ENCODE results near the gene FAM118B. TPM values are rescaled to one million over a fixed set of nuclear protein-coding genes. Genes with fewer than 3 reads are reported as not detected.

FAM118B gene
- total RNA-seq, 4 donors from 2014 or later, result 7.6 to 11.1 (median 8.6) TPM

DNA sequence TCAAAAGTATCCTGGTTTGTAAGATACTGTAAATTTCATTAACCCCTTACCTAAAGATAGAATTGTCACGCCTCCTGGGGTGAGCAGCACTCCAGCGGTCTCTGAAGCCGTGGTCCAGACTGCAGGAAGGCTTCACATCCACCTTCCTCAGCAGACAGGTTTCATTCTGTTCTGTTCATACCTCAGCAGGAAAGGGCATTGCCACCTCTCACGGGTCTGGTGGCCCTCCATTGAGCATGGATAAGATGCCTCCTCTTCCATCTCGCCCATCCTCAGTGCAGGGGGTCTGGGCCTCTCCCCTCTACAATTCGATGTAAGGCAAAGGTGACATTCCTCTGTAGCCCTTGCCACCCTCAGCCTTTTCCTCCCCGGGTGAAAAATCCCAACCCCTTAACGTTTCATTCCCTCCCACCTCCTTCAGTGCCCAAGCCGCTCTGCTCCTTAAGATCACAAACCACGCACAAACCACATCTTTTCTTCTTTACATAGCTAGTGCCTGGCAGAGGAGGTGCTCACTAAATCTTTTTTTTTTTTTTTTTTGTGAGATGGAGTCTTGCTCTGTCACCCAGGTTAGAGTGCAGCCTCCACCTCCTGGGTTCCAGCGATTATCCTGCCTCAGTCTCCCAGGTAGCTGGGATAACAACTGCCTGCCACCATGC is 28.7 kb upstream of the FAM118B start:
- H3K36me3 ChIP-seq, result peaks cover 5% of the 10 kb centered on the region
- H3K27ac ChIP-seq, result no peak overlapping the region
- H3K4me1 ChIP-seq, result no peaks in the 10 kb centered on the region
- no peaks in the 10 kb centered on the region for H3K9me3 ChIP-seq
- no peaks in the 10 kb centered on the region for H3K27me3 ChIP-seq
- no peak for TF ChIP-seq POLR2A (IDR thresholded peaks at IDR 0.05)
- TF ChIP-seq, protein P1, sequence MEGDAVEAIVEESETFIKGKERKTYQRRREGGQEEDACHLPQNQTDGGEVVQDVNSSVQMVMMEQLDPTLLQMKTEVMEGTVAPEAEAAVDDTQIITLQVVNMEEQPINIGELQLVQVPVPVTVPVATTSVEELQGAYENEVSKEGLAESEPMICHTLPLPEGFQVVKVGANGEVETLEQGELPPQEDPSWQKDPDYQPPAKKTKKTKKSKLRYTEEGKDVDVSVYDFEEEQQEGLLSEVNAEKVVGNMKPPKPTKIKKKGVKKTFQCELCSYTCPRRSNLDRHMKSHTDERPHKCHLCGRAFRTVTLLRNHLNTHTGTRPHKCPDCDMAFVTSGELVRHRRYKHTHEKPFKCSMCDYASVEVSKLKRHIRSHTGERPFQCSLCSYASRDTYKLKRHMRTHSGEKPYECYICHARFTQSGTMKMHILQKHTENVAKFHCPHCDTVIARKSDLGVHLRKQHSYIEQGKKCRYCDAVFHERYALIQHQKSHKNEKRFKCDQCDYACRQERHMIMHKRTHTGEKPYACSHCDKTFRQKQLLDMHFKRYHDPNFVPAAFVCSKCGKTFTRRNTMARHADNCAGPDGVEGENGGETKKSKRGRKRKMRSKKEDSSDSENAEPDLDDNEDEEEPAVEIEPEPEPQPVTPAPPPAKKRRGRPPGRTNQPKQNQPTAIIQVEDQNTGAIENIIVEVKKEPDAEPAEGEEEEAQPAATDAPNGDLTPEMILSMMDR (IDR thresholded peaks at IDR 0.05), result no peak
- no peak for TF ChIP-seq POLR2AphosphoS5 (IDR thresholded peaks at IDR 0.05)
- TF ChIP-seq EP300 (IDR thresholded peaks at IDR 0.05), result no peak
- 89% methylated on average over 11 of the region's 11 CpGs for WGBS
- H3K4me3 ChIP-seq, result no peak overlapping the region
- DNase-seq (ENCODE audit: low spot score in 2 of 2), result no peak

GRCh38 chr11:126185259-126186024 is 26.1 kb upstream of the FAM118B start:
- no peak for TF ChIP-seq POLR2AphosphoS5 (IDR thresholded peaks at IDR 0.05)
- TF ChIP-seq, protein P1 (IDR thresholded peaks at IDR 0.05), result no peak
- TF ChIP-seq POLR2A (IDR thresholded peaks at IDR 0.05), result no peak
- no peak for TF ChIP-seq EP300 (IDR thresholded peaks at IDR 0.05)
- Histone ChIP-seq H3K9me3 (no peaks in the 10 kb centered on the region), H3K4me1 (no peaks in the 10 kb centered on the region), H3K4me3 (no peak overlapping the region), H3K27ac (no peak overlapping the region), H3K27me3 (no peaks in the 10 kb centered on the region), H3K36me3 (peaks cover 11% of the 10 kb centered on the region)
- 89% methylated on average over 19 of the region's 26 CpGs for WGBS
- DNase-seq (ENCODE audit: low spot score in 2 of 2), result no peak

DNA sequence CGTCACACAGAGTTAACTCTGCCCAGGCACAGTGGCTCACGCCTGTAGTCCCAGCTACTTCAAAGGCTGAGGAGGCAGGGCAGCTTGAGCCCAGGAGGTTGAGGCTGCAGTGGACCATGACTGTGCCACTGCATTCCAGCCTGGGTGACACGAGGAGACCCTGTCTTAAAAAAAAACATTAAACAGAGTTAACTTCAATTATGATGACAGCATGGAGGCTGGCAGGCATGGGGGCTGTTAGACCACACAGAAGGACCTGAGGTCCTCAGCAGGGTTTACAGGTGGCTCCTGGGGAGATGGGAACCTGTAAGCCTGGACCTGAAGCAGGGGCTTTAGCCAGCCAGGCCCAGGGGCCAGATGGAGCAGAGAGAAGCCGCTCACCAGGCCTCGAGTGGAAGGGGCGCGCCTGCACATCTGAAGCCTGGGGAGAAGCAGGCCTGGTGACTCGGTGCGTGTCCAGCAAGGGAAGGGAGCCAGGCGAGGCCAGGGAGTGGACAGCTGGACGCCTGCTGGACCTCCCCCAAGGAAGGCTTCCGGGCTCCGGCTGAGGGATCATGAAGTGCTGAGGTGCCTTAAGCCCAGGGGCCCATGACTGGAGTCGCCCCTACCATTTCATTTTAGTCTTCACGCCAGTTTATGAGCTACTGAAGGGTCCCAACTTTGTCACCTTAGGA is 25.4 kb upstream of the FAM118B start:
- H3K9me3 ChIP-seq, result no peaks in the 10 kb centered on the region
- DNase-seq (ENCODE audit: low spot score in 2 of 2), result no peak
- H3K27ac ChIP-seq, result no peak overlapping the region
- TF ChIP-seq POLR2AphosphoS5 (IDR thresholded peaks at IDR 0.05), result no peak
- TF ChIP-seq, protein P1 (IDR thresholded peaks at IDR 0.05), result no peak
- no peak for TF ChIP-seq EP300 (IDR thresholded peaks at IDR 0.05)
- no peak for TF ChIP-seq POLR2A (IDR thresholded peaks at IDR 0.05)
- H3K36me3 ChIP-seq, result peaks cover 18% of the 10 kb centered on the region
- WGBS, result 82% methylated on average over 14 of the region's 15 CpGs
- no peaks in the 10 kb centered on the region for H3K27me3 ChIP-seq
- no peaks in the 10 kb centered on the region for H3K4me1 ChIP-seq
- H3K4me3 ChIP-seq, result no peak overlapping the region

DNA sequence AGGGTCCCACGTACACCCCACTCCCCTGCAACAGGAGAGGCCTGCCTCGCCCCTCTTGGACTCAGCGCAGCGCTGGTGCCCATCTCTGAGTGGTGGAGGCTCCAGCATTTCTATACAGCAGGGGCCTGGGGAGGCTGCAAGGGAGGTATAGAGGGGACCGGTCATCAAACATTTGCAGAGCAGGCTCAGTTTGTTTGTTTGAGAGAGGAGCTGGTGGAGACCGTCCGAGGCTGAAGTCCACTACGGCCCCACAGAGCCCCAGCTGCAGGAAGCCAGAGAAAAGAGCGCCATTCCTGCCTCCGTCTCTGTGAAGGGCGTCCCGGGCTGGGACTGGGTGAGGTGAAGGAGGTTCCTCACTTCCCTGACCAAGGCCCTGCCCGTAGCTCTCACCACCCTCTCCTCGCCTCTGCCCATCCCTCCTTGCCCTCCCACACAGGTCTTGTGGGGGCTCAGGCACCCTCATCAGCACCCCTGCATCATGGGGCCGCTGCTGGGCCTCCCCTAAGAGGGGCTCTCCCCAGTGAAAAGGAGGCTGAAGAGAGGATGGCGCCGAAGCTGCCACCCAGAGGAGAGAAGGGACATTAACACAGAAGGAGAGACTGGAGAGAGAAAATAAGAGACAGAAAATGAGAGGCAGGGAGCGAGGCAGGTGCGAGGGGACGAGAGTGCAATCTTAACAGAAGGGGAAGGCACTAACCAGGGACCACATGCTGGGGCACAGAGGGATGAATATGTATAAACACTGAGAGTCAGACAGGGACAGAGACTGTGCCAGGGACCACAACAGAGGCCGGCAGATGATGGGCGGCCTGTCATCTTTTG is 24.7 kb upstream of the FAM118B start:
- DNase-seq (ENCODE audit: low spot score in 2 of 2), result no peak
- Histone ChIP-seq H3K4me1 (no peaks in the 10 kb centered on the region), H3K27me3 (no peaks in the 10 kb centered on the region), H3K9me3 (no peaks in the 10 kb centered on the region), H3K36me3 (peaks cover 22% of the 10 kb centered on the region), H3K27ac (no peak overlapping the region), H3K4me3 (no peak overlapping the region)
- WGBS, result 77% methylated on average over 18 of the region's 22 CpGs
- TF ChIP-seq, protein P1 (IDR thresholded peaks at IDR 0.05), result no peak
- TF ChIP-seq EP300 (IDR thresholded peaks at IDR 0.05), result no peak
- TF ChIP-seq POLR2A (IDR thresholded peaks at IDR 0.05), result no peak
- TF ChIP-seq POLR2AphosphoS5 (IDR thresholded peaks at IDR 0.05), result no peak
